ENCODE measurements around the gene AOC3.
"Not testable (repeated sequence)": the region's sequence is repeated elsewhere in the genome, so short reads cannot be mapped to it uniquely, and the experiment has no call there.

Gene AOC3

DNA sequence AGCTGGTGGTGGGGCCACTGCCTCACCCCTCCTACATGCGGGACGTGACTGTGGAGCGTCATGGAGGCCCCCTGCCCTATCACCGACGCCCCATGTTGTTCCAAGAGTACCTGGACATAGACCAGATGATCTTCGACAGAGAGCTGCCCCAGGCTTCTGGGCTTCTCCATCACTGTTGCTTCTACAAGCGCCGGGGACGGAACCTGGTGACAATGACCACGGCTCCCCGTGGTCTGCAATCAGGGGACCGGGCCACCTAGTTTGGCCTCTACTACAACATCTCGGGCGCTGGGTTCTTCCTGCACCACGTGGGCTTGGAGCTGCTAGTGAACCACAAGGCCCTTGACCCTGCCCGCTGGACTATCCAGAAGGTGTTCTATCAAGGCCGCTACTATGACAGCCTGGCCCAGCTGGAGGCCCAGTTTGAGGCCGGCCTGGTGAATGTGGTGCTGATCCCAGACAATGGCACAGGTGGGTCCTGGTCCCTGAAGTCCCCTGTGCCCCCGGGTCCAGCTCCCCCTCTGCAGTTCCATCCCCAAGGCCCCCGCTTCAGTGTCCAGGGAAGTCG, 16.8 kb downstream of the AOC3 start:
- not testable (repeated sequence) for DNase-seq

- DNase-seq, result no peak
These were observed 17.3 kb downstream of the AOC3 start for GRCh38 chr17:42868338-42868737.

GRCh38 chr17:42871647-42872046, 20.6 kb downstream of the AOC3 start:
- DNase-seq, result no peak

GRCh38 chr17:42872251-42872965, 21.4 kb downstream of the AOC3 start:
- no peak for DNase-seq

DNA sequence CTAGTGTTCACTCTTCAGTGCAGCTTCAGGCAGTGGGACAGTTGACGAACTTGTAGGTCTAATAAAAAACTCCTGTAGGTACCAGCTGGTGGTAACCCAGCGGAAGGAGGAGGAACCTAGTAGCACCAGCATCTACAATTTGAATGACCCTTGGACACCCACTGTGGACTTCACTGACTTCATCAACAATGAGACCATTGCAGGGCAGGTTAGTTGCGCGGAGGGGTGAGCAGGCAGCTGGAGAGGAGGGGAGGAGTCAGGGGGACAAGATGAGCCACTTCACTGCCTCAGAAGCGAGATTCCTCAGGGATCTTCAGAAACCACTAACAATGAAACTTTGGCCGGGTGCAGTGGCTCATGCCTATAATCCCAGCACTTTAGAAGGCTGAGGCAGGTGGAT, 22.3 kb downstream of the AOC3 start:
- no peak for DNase-seq

- not testable (repeated sequence) for DNase-seq
These were observed 23.1 kb downstream of the AOC3 start for GRCh38 chr17:42873932-42874695.

DNA sequence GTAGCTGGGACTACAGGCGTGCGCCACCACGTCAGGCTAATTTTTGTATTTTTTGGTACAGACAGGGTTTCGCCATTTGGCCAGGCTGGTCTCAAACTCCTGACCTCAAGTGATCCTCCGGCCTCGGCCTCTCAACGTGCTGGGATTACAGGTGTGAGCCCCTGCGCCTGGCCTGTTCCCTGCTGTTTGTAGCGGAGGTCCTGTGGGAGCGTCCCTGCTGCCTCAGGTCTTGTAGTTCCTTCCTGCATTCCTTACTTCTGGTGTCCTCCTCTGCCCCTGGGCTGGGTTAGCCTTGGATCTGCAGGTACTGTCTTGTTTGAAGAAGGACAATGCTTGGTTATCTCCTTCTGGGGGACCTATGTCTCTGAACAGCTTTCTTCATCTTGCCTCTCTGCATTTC, 26.0 kb downstream of the AOC3 start:
- no peak for DNase-seq

GRCh38 chr17:42878123-42878880, 27.3 kb downstream of the AOC3 start:
- DNase-seq, result no peak

- DNase-seq, result no peak
These were observed 28.1 kb downstream of the AOC3 start for GRCh38 chr17:42878924-42879595.

GRCh38 chr17:42879596-42879985, 28.6 kb downstream of the AOC3 start:
- DNase-seq, result no peak

DNA sequence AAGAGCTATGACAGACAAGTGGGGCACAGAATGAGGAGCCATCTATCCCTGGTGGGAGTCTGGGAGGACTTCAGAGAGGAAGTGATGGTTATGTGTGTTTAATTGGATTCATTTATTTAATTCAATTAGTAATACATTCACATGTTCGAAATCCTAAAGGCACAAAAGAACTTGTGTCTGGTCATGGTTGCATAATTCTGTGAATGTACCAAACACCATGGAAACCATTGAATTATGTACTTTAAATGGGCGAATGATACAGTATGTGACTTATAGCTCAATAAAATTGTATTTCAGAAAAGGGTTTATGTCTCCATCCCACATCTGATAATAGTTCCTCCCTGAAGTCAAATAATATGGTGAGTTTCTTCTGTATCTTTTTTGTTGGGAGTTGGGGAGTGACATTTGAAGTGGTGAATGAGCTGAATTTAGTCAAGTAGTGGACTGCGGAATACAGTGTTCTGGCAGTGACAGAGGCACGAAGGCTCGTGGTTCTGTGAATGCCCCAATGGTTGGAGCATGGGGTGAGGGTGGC, 29.8 kb downstream of the AOC3 start:
- no peak for DNase-seq

DNA sequence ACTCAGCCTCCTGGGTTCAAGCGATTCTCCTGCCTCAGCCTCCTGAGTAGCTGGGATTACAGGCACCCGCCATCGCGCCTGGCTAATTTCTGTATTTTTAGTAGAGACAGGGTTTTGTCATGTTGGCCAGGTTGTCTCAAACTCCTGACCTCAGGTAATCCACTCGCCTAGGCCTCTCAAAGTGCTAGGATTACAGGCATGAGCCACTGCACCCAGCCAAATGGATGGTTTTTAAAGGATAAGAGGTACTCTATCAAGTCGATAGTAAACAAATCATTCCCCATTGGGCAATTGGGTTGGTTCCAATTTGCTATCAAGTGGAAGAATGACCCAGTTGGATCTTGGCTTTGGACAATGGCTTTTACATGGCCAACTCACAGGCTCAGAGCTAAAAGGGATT, 30.7 kb downstream of the AOC3 start:
- not testable (repeated sequence) for DNase-seq

DNA sequence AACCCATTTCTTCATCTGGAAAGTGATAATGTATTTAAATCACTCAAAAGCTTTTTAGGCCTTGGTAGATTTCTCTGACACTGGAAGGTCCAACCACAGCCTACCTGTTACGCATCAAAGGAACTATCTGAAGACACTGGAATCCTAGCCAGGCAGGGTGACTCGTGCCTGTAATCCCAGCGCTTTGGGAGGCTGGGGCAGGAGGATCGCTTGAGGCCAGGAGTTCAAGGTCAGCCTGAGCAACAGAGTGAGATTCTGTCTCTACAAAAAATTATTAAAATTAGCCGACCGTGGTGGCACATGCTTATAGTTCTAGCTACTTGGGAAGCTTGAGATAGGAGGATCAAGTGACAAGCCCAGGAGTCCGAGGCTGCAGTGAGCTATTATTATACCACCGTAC, 31.2 kb downstream of the AOC3 start:
- no peak for DNase-seq

DNA sequence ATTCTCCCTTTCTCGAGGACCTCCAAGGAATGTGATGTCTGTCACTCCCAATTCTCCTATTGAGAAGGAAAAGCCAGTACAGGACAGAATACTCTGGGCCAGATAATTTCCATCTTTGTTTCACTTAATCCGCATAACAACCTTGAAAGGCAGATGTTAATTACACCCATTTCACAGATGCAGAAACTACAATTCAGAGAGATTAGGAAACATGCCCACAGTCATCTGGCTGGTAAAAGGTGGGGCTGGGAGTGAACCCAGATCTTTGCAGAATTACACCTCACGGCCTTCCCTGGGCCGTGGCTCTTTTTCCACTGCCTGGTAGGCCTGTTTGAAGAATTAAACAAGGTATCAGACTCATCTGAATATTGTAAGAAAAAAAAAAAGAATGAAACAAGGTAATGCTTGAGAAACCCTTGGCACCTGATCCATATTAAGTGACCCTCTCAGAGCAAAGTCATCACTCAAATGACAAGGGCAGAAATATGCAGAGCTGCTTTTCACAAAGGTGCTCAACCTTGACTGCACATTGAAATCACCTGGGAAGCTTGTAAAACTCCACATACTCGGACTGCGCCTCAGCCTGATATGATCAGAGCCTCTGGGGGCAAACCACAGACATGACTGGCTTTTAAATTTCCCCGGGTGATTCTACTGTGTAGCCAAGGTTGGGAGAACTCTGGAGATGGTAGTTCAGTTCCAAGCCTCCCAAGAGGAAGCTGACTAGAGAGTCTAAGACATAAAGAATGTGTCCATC, 33.0 kb downstream of the AOC3 start:
- DNase-seq, result no peak

- not testable (repeated sequence) for DNase-seq
These were observed 34.8 kb downstream of the AOC3 start for GRCh38 chr17:42885806-42886205.

- peak; percentile 50 for DNase-seq
These were observed 35.5 kb downstream of the AOC3 start for GRCh38 chr17:42886283-42887176.

GRCh38 chr17:42889809-42890208, 38.8 kb downstream of the AOC3 start:
- DNase-seq, result no peak

- DNase-seq, result no peak
These were observed 40.6 kb downstream of the AOC3 start for GRCh38 chr17:42891539-42892152.

GRCh38 chr17:42893359-42893758, 42.4 kb downstream of the AOC3 start:
- DNase-seq, result no peak
